HG02763 (cell line): ENCODE results near the gene CASP9.
A peak's percentile ranks its signal among the peaks of the same experiment; 100 is the strongest.

Experiments
- ATAC-seq: cut with Tn5 transposase; IDR thresholded peaks from one replicate; pipeline ENCODE4 v1.9.1; 2021; ENCODE audit warnings: mild to moderate bottlenecking, moderate library complexity; ENCODE audit not compliant: unreplicated experiment

The CASP9 gene

DNA sequence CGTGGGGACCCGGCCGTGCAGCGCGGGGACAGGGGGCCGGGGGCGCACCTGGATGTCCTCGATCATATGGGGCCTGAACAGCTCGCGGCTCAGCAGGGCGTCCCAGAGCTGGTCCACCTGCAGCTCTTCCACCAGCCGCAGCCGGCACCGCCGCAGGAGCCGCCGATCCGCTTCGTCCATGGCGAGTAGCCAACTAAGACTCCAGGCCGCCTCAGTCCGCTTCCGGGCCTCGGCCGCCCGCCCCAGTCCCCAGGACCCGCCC is at the start of gene CASP9:
TSS of gene CASP9 (minus strand) at position 195 of the 262 bp plus-strand sequence. CDS start at position 180, 15 bp downstream.
- no peak for ATAC-seq

DNA sequence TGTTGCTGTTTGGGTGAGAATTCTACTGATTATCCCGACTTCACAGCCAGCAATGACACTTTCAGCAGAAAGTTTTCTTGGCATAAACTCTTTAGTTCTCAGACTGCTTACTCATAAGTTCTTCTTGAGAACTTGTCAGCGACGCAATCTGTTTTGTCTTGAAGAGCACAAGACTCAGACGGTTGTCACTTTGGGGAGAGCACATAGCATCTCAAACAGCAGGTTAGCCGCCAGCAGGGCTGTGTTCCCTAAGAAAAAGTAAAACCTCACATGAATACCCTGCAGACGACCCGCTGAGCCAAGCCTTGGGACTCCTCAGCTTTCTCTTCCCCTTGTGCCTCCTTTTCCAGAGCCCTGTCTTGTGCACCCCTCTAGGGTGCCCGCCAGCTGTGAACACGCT is 49.5 kb upstream of the CASP9 start:
- no peak for ATAC-seq

DNA sequence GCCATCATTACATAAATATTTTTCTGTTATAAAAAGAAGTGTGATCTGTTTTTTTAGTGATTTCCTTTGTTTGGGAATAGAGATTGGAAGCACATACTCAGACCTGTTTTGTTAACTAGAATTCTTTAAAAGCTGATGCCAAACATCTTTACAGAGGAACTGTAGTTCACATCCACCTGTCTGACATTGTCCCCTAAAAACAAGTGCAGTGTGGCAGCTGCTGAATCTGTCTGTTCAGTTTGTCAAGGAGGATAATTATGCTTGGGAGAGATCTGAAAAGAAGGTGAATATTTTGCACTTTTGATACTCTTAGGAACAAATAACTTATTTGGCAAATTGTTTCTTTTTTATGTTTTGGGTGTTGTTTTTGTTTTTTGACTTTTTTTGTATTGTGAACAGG is 47.3 kb upstream of the CASP9 start:
- no peak for ATAC-seq

DNA sequence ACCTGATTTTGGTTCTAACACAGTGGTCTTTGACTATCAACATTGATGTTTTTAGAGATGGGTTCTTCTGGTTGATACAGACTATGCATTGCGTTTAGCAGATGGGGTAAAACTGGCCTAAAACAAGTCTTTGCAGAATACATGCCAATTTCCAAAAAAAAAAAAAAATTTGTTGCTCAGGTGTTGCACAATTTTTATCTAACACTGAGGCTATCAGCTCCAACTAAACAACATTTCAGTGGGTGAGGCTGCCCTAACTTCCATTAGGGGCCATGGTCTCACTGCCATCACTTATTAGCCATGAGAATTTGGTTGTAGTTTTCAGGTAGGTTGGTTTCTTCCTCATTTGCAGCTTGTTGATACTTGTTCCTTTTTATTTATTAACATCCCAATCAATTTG is 46.8 kb upstream of the CASP9 start:
- no peak for ATAC-seq

DNA sequence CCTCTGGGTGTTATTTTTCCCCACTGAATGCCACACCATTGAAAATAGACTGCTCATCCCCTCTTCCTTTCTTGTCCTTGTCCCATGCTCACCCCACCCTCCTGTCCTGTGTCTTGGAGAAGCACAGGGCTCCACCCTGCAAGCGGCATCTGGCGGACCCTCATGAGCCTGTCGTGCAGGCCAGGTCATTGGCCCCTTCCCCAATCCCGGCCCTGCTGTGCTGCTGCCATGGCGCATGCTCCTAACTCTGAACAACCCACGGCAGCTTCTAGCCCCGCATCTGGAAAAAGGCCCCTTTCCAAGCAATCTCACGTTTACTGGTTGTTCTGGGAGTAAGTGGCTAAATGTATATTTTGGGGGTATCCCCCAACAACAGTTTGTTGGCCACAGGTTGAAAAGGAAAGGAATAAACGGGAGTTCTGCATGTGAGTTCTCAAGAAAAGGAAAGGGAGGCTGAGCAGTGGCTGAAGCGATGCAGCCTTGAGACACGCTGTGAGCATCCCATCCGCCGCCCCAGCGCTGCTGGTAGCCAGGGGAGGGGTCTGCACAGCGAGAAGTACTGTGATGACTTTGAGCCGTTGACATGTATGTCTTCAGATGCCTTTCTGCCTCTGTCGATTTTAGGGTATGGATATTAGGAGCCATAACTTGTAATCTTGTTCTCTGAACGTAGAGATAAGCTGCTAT is 44.5 kb upstream of the CASP9 start:
- ATAC-seq = no peak

DNA sequence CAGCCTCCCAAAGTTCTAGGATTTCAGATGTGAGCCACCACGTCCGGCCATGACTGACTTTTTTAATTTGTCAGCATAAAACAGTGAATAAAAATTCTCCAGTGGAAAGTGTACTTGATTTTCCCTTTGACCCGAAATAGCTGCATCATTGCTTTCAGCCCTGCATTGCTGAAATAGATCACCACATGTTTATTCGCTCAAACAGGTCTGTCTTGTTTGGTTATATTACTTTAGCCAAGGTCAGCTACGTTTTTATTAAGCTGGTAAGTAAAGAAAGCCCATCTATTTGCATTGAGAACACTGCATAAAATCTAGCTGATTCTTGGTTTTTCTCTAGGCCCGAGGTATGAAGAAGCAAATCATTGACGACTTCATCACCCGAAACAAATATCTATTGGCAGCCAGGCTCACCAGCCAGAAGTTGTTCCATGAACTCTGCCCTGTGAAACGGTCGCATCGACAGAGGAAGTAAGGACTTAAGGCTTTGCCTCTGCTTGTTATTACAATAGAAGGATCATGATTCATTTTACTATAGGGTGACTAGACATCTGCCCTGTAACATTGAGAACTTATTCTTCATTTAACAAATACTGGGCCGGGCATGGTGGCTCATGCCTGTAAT is 35.3 kb upstream of the CASP9 start:
- ATAC-seq = no peak

DNA sequence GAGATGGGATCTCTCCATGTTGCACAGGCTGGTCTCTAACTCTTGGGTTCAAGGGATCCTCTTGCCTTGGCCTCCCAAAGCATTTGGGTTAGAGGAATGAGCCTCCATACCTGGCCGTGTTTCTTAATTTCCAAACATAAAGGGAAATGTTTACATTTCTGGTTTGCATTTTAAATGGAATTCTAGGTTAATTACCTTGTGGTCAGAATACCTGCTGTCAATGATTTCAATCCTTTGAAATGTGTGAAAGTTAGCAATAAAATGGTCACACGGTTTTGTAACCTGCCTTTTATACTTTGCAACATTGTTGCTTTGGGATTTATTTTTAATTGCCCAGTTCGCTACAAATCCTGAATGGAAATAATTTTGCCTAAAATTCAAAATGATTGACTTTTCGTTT is 34.5 kb upstream of the CASP9 start:
- no peak for ATAC-seq

DNA sequence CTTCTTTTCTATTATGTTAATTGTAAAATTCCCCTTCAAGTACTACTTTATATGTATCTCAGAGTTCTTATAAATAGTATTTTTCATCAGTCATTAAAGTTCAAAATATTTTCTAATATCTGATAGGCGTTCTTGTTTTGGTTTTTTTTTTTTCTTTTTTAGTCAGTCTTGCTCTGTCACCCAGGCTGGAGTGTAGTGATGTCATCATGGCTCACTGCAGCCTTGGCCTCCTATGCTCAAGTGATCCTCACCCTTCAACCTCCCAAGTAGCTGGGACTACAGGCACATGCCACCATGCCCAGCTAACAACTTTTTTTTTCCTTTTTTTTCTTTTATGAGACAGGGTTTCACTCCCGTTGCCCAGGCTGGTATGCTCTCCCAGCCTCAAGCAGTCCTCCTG is 33.6 kb upstream of the CASP9 start:
- ATAC-seq = no peak

DNA sequence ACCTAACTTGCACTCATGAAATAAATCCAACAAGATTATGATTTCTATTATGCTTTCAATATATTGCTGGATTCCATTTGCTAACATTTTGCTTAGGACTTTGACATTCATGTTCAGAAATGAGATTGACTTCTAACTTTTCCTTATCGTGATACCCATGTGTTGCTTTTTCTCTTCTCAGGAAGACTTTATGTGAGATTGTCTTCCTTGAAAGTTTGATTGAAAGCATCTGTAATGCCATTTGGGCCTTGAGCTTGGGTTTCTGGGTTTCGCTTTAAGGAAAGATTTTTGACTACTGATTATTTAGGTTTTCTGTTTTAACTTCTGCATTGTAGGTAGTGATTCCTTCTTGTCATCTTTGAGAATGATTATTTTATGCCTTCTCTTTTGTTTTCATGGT is 33.0 kb upstream of the CASP9 start:
- no peak for ATAC-seq

DNA sequence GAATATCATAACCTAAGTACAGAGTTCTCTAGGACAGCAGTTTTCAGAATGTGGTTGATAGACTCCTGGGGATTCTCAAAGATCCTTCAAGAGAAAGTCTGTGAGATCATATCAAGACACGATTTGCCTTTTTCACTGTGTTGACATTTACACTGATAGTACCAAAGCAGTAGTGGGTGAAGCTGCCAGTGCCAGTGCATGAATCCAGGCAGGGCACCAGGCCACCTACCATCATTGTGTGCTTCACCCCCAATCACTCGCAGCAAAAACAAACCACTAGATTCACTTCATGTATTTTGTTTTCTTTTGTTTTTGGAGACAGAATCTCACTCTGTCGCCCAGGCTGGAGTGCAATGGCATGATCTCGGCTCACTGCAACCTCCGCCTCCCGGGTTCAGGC is 26.6 kb upstream of the CASP9 start:
- no peak for ATAC-seq

DNA sequence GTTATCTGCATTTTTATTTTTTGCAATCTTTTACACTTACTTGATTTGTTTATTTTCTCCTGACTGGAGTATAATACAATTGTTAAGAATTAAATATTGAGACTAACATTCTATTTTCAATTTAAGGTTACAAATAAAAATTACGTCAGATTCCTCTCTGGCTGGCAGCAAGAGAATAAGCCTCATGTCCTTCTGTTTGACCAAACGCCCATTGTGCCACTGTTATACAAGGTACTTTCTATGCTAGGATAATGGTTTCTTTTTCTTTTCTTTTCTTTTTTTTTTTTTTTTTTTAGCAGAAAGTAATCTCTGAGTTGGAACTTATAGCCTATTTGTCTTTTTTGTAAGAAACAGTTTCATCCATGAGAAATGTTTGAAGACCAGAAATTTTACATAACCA is 22.6 kb upstream of the CASP9 start:
- ATAC-seq = no peak

DNA sequence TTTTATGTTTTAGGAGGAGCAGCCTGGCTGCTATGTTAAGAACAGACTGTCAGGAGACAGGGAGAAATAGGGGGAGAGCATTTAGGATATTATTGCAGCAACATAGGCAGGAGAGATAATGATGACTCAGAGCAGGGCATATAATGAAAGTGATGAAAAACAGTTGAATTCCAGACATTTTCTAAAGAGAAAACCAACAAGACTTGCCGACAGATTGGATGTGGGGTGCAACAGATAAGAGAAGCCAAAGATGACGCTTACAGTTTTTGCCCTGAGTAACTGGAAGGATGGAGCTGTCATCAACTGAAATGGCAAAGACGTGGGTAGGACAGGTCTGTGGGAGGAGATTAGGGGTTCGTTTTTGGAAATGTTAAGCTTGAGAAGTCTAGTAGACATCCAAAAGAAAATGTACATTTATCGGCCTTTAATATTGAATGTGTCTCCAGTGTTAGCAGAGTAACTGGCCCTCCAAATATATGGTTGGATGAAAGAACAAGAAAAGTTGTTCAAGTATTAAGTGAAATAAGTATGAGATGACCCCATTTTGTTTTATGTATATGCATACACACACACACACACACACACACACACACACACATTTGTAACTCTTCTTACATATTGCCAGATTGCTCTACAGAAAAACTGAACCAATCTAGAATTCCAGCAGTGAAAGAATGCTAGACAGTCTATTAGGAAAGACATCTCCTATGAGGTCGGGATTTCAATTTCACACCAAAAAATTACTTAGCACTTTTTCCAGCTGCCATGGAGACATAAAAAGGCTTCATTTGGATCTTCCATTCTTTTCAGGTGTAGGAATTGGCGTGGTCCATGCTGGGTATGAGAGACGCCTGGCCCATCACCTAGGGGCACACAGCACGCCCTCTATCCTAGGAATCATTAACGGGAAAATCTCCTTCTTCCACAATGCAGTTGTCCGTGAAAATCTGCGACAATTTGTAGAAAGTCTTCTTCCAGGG is 19.9 kb upstream of the CASP9 start:
- ATAC-seq = no peak

DNA sequence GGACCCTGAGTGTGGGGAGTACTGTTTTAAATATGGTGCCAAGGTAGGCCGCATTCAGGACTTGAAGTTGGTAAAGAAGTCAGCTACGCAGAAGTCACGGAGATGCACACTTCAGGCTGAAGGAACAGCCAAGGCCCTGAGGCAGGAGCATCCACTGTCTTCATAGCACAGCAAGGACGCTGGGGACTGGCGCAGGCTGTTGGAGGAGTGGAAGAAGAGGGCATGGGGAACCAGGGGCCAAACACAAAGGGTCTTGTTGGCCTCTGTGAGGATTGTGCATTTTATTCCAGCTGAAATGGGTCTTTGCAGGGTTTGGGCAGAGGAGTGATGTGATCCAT is 19.2 kb upstream of the CASP9 start:
- no peak for ATAC-seq

DNA sequence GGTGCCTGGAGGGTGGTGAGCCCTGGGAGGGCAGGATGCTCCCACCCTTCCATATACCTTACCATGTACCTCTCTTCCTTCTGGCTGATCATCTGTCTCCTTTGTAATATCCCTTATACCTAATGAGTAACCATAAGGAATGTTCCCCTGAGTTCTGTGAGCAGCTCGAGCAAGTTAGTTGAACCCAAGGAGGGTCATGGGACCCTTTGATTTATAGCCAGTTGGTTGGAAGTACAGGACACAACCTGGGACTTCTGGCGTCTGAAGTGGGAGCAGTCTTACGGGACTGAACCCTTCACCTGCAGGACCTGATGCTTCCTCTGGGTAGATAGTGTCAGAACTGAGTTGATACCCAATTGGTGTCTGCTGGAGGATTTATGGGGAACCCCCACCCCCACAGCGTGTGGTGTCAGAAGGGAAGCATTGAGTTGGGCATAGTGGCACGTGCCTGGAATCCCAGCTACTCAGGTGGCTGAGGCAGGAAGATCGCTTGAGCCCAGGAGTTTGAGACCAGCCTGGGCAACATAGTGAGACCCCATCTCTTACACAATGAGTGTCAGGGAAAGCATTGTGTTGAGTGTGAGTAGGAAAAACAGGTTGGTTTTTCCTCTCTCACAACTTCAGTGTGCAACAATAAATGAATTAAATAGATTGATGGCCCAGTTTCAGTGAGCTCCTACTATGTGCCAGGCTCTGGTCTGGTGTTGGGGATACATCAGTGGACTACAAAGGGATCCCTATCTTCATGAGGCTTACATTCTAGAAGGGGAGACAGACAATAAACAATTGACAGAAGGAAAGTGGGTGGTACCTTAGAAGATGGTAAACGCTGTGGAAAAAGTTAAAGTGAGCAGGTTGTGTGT is 18.6 kb upstream of the CASP9 start:
- ATAC-seq = no peak

DNA sequence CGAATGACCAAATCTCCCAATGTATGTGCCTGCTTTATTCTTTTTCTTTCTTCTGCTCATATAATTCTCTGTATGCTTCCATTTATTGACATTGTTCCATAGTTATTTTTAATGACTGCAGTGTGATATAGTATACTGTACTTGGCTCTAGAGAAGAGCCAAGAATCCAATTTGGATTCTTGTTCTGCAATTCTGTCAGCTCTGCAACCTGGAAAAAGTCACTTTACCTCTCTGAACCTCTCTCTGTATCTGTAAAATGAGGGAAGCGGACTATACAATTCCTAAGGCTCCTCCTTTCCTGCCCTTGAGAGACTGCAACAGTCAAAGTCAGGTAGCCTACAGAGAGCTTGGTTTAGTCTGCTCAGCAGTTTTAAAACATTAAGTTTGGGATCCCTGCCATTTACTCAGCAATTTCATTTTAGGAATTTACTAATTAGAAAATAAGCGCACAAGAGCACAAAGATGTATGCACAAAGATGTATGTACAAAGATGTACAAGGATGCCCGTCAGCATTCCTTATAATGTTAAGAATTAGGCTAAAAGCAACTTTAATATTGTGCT is 17.3 kb upstream of the CASP9 start:
- ATAC-seq = no peak

DNA sequence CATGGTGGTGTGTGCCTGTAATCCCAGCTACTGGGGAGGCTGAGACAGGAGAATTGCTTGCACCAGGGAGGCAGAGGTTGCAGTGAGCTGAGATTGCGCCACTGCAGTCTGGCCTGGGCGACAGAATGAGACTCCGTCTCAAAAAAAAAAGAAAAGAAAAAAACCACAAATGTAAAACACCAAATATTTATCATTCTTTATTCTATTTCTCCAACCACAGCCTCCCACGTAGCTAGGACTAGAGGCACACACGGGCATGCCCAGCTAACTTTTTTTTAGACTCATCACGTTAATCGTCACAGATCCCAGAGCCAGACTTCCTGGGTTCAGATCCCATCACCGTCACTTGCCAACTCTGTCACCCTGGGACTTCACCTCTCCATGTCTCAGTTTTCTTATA is 16.2 kb upstream of the CASP9 start:
- ATAC-seq = no peak

DNA sequence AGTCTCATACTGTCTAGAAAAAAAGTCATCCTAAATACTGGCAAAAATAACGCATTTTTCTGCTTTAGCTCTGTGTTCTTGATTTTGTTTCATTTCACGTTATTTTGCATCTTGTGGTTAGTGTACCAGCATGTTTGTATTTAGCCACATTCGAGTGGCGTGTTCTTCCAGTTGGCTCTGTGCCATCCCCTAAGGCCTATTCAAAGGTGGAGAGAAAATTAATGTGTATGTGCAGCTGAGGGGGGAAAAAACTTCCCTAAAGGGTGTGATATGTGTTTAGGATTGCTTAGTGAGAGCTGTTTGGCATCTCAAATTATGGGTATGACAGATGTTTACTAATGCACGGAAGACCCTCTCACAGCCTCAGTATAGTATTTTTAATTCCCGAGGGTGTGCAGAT is 14.8 kb upstream of the CASP9 start:
- ATAC-seq = no peak

DNA sequence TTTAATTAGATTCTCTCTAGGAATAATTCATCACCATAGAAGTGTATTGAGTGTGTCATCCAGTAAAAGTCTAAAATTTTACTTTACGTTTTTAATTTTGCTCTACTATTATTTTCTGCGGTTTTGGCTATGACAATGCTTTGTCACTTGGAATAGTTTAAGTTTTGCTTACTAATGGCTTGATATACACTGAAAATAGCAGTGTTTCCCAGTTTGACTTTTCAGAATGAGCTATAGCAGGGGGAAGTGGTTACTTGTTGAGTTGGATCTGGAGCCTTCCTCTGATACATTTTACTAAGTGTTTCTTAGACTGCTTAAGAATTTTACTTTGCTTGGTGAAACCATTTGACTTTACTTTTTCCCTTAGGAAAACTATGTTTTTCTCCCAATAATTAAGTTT is 7.7 kb upstream of the CASP9 start:
- ATAC-seq = no peak

DNA sequence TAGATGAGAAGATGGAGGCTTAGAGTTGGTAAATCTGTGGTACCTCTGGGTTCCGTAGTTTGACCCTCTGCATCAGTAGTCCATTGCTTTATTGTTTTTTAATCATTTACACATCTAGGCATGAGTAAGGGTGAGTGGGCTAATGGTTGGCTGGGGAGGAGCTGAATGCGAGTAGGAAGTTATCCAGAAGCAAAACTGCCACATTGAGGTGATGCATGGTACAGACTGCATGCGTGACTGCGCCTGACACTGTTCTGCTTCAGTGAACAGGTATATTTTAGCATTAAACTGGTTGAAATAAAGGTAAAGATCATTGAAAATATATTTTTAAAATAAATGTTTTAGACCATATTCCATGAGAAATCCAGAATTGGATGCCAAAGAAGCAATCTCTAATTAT is 7.0 kb upstream of the CASP9 start:
- ATAC-seq = no peak

DNA sequence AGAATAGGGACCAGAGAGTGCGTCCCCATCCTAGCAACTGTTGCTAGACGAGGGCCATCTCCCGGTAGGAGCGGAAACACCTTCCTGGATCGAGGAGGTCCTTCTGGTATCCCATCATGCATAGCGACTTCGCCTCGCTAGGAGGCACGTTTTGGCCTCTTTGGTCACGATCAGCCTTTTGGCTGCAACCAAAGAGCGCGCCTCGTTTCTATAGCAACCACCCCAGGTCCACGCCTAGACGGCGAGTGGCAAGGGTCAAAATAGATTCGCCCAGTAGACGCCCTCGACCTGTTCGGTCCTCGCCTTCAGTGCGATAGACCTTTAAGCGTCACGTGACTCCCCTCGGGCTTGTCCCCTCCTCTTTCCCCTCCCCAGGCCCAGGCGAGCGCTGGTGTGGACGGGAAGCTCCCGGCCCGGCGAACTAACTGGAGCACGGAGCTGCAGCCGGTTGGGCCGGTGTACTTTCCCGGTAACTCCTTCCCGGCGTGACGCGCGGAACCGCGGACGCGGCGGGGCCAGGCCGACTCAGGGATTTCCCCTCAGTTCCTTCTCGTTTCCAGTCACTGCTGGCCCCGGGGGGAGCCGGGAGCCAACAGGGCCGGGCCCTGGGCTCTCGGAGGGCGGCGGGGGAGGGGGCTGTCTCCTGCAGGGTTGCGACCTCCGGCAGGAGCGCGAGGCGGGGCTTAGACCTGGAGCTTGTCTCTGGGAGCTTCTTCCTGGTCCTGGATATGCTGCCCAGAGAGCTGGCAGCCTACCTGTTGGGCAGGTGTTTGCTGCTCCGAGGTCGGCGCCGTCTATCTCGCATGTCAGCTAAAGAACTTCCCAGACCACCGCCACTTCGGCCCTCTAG is 2.7 kb upstream of the CASP9 start, which contains the start of gene DNAJC16:
TSS of gene DNAJC16 (plus strand) at position 359 of the 850 bp plus-strand sequence. CDS start 2,258 bp downstream, outside the sequence.
- peak; percentile 56 for ATAC-seq
